ENCODE measurements around the gene SAYSD1.
A peak's percentile ranks its signal among the peaks of the same experiment; 100 is the strongest.
"Not testable (repeated sequence)": the region's sequence is repeated elsewhere in the genome, so short reads cannot be mapped to it uniquely, and the experiment has no call there.

The SAYSD1 gene

GRCh38 chr6:39137245-39137644 lies 22.3 kb upstream of the SAYSD1 start:
- TF ChIP-seq, protein P1, sequence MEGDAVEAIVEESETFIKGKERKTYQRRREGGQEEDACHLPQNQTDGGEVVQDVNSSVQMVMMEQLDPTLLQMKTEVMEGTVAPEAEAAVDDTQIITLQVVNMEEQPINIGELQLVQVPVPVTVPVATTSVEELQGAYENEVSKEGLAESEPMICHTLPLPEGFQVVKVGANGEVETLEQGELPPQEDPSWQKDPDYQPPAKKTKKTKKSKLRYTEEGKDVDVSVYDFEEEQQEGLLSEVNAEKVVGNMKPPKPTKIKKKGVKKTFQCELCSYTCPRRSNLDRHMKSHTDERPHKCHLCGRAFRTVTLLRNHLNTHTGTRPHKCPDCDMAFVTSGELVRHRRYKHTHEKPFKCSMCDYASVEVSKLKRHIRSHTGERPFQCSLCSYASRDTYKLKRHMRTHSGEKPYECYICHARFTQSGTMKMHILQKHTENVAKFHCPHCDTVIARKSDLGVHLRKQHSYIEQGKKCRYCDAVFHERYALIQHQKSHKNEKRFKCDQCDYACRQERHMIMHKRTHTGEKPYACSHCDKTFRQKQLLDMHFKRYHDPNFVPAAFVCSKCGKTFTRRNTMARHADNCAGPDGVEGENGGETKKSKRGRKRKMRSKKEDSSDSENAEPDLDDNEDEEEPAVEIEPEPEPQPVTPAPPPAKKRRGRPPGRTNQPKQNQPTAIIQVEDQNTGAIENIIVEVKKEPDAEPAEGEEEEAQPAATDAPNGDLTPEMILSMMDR (IDR thresholded peaks at IDR 0.05; ENCODE audit: low read depth, low read length): no peak
- DNase-seq: no peak
- Histone ChIP-seq H3K36me3 (no peaks in the 10 kb centered on the region), H3K9me3 (ENCODE audit: severe bottlenecking) (peaks cover 5% of the 10 kb centered on the region), H3K4me3 (ENCODE audit: low read depth, low read length) (no peak overlapping the region), H3K27me3 (ENCODE audit: insufficient read depth, low read depth, severe bottlenecking) (no peaks in the 10 kb centered on the region), H3K27ac (no peak overlapping the region)

DNA sequence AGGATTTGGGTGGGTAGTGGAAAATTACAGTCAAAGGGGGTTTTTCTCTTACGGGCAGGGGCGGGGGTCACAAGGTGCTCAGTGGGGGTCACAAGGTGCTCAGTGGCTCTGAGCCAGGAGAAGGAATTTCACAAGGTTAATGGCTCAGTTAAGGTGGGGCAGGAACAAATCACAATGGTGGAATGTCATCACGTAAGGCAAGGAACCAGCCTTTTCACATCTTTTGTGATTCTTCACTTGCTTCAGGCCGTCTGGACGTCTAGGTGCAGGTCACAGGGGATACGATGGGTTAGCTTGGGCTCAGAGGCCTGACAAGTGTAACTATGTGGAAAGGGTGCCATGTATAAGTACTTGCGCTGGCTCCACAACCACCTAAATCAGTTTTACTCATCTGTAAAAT lies 21.2 kb upstream of the SAYSD1 start:
- DNase-seq; H3K9me3 ChIP-seq (ENCODE audit: severe bottlenecking); H3K27me3 ChIP-seq (ENCODE audit: insufficient read depth, low read depth, severe bottlenecking); H3K27ac ChIP-seq; H3K36me3 ChIP-seq; H3K4me3 ChIP-seq (ENCODE audit: low read depth, low read length): not testable (repeated sequence)

- H3K27ac ChIP-seq; H3K36me3 ChIP-seq; H3K9me3 ChIP-seq (ENCODE audit: severe bottlenecking); H3K27me3 ChIP-seq (ENCODE audit: insufficient read depth, low read depth, severe bottlenecking): not testable (repeated sequence)
- DNase-seq: peak; percentile 94
- H3K4me3 ChIP-seq (ENCODE audit: low read depth, low read length): peak overlapping the region; percentile 24
Measured at GRCh38 chr6:39134761-39135160, 19.8 kb upstream of the SAYSD1 start.

DNA sequence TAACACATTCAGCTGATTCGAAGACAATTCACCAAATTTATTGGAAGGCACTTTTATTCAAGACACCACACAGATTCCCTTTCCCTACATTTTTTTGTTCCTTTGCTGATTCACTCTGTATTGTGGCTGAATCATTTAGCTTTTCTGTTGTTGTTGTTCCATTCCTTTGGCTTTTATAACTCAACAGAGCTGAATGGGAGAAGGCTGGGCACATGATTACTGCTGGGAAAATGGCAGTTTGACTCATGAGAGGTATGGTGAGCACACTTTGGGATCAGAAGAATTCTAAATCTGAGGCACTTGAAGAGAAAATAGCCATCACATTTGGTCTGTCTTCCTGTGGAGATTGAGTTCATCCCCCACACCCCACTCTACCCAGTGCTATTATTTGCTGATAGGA lies 15.7 kb upstream of the SAYSD1 start:
- DNase-seq: no peak
- H3K27ac ChIP-seq: no peak overlapping the region
- no peak overlapping the region for H3K4me3 ChIP-seq (ENCODE audit: low read depth, low read length)
- H3K9me3 ChIP-seq (ENCODE audit: severe bottlenecking): peaks cover 5% of the 10 kb centered on the region
- no peaks in the 10 kb centered on the region for H3K36me3 ChIP-seq
- TF ChIP-seq, protein P1 (IDR thresholded peaks at IDR 0.05; ENCODE audit: low read depth, low read length): no peak
- no peaks in the 10 kb centered on the region for H3K27me3 ChIP-seq (ENCODE audit: insufficient read depth, low read depth, severe bottlenecking)

- no peak overlapping the region for H3K27ac ChIP-seq
- H3K36me3 ChIP-seq: no peaks in the 10 kb centered on the region
- TF ChIP-seq, protein P1 (IDR thresholded peaks at IDR 0.05; ENCODE audit: low read depth, low read length): no peak
- DNase-seq: no peak
- H3K4me3 ChIP-seq (ENCODE audit: low read depth, low read length): no peak overlapping the region
- peaks cover 5% of the 10 kb centered on the region for H3K27me3 ChIP-seq (ENCODE audit: insufficient read depth, low read depth, severe bottlenecking)
- peaks cover 5% of the 10 kb centered on the region for H3K9me3 ChIP-seq (ENCODE audit: severe bottlenecking)
Measured at GRCh38 chr6:39128832-39129231, 13.8 kb upstream of the SAYSD1 start.

DNA sequence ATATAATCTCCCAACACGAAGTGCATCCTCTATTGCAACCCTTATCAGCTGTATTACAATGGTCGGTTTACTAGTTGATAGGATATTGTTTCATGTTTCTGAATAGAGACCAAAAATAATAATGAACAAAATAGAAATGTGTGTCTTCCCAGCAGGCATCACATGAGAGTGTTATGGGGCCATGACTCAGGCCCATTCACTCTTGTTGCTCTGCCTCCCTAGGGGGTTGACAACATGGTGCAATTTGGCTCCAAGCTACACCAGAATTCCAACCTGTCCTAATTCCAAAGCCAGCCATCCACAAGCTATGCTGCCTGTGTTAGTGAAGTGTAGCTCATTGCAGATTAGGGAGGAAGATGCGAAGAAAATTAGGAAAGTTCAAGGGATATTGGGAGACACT lies 13.1 kb upstream of the SAYSD1 start:
- Histone ChIP-seq H3K27ac (no peak overlapping the region), H3K36me3 (no peaks in the 10 kb centered on the region), H3K27me3 (ENCODE audit: insufficient read depth, low read depth, severe bottlenecking) (peaks cover 5% of the 10 kb centered on the region), H3K9me3 (ENCODE audit: severe bottlenecking) (peaks cover 2% of the 10 kb centered on the region), H3K4me3 (ENCODE audit: low read depth, low read length) (no peak overlapping the region)
- TF ChIP-seq, protein P1 (IDR thresholded peaks at IDR 0.05; ENCODE audit: low read depth, low read length): no peak
- DNase-seq: no peak

- Histone ChIP-seq H3K4me3 (ENCODE audit: low read depth, low read length) (no peak overlapping the region), H3K27ac (no peak overlapping the region), H3K9me3 (ENCODE audit: severe bottlenecking) (no peaks in the 10 kb centered on the region), H3K36me3 (no peaks in the 10 kb centered on the region), H3K27me3 (ENCODE audit: insufficient read depth, low read depth, severe bottlenecking) (peaks cover 20% of the 10 kb centered on the region)
- TF ChIP-seq, protein P1 (IDR thresholded peaks at IDR 0.05; ENCODE audit: low read depth, low read length): no peak
- no peak for DNase-seq
Measured at GRCh38 chr6:39124114-39124513, 9.1 kb upstream of the SAYSD1 start.

Data from WERI-Rb-1 (cell line).